Measurements from ENCODE around the gene RYR1. TPM values are rescaled to one million over a fixed set of nuclear protein-coding genes. Genes with fewer than 3 reads are reported as not detected.

The RYR1 gene
- total and polyA plus RNA-seq, 10 of the 15 experiments (the other 5 are each of a cell fraction or from before 2014, with no cell fraction given), result under 0.01 to 0.32 (median 0.07) TPM; not detected in 1

DNA sequence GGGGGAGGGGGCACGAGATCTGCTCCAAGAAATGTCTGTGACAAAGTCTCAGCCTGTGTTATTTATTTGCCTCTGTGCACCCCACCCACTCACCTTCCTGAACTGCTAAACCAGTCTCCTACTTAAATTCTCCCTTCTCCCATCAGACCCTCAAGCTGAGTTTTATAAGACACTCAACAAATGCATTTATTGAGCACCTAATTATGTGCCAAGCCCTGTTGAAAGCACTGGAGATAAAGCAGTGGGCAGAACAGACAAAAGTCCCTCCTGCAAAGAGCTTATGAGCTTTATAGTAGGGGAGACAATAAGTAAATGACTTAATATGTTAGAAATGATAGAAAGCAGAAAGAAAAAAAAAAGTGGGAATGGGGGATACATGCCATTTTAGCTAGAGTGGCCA, 34.0 kb upstream of the RYR1 start:
- Histone ChIP-seq H3K79me2 (ENCODE audit: control insufficient read depth, insufficient read depth, low read length) (no peaks in the 10 kb centered on the region), H3K9me3 (replicated peaks; ENCODE audit: control insufficient read depth, insufficient read depth, low read length) (no peaks in the 10 kb centered on the region), H3K27me3 (replicated peaks in 1 of 2; ENCODE audit: control insufficient read depth in 2 of 2, insufficient read depth in 2 of 2, low read length in 1 of 2) (peaks cover 2 to 4% of the 10 kb centered on the region in 2 experiments; a peak in 3 of 4 replicates), H3K27ac (ENCODE audit: control insufficient read depth, insufficient read depth) (no peak overlapping the region), H3K4me2 (ENCODE audit: control insufficient read depth, insufficient read depth) (no peak overlapping the region), H4K20me1 (ENCODE audit: control insufficient read depth, insufficient read depth) (no peaks in the 10 kb centered on the region), H3K9ac (ENCODE audit: control insufficient read depth, insufficient read depth, low read length) (no peak overlapping the region), H3K4me3 (no peak overlapping the region), H2AFZ (ENCODE audit: control insufficient read depth, low read depth, low read length) (no peak overlapping the region), H3K4me1 (ENCODE audit: control insufficient read depth, insufficient read depth, low read length) (no peaks in the 10 kb centered on the region), H3K36me3 (ENCODE audit: control insufficient read depth in 2 of 2, insufficient read depth in 2 of 2, low read length in 1 of 2) (no peaks in the 10 kb centered on the region)
- no peak for TF ChIP-seq TCF7 (IDR thresholded peaks at IDR 0.05; ENCODE audit: borderline replicate concordance)
- no peak for TF ChIP-seq ZNF384 (IDR thresholded peaks at IDR 0.05; ENCODE audit: borderline replicate concordance, low read depth, low read length)
- no peak for ATAC-seq
- no peak for DNase-seq (ENCODE audit: low read depth, low spot score)
- CTCF ChIA-PET, result interaction anchor here (0.5 to 1.9 kb wide), 4 partner anchors 28 to 489 kb away, joined by 3 to 4 read pairs (median 3); no protein-coding TSS in a partner anchor
- in situ Hi-C loops (cut with MboI) (no loop called here), intact Hi-C loops (cut with micrococcal nuclease; ENCODE audit: unreplicated experiment) (no loop called here)
- no TSS peak for BruUV-seq (replicated peaks)
- RAD21 ChIA-PET (ENCODE audit: unreplicated experiment), result no interaction called here
- POLR2A ChIA-PET, result no interaction called here
- FAIRE-seq, result no peak
- WGBS (ENCODE audit: insufficient coverage, insufficient replicate concordance, low lambda C conversion rate, missing lambda C conversion rate), result 0% methylated on average over 1 of the region's 1 CpG
- SMC1A ChIA-PET (ENCODE audit: uncharacterized antibody, unreplicated experiment), result interaction anchor here (0.5 kb wide), 1 partner anchor 42 kb away, joined by 3 read pairs; no protein-coding TSS in a partner anchor

- H3K4me2 ChIP-seq (ENCODE audit: control insufficient read depth, insufficient read depth), result no peak overlapping the region
- no peaks in the 10 kb centered on the region for H3K36me3 ChIP-seq (ENCODE audit: control insufficient read depth in 2 of 2, insufficient read depth in 2 of 2, low read length in 1 of 2)
- H3K79me2 ChIP-seq (ENCODE audit: control insufficient read depth, insufficient read depth, low read length), result no peaks in the 10 kb centered on the region
- peaks cover 0 to 4% of the 10 kb centered on the region in 2 experiments; a peak in 2 of 4 replicates for H3K27me3 ChIP-seq (replicated peaks in 1 of 2; ENCODE audit: control insufficient read depth in 2 of 2, insufficient read depth in 2 of 2, low read length in 1 of 2)
- SMC1A ChIA-PET (ENCODE audit: uncharacterized antibody, unreplicated experiment), result no interaction called here
- no peak for TF ChIP-seq TCF7 (IDR thresholded peaks at IDR 0.05; ENCODE audit: borderline replicate concordance)
- no peak for TF ChIP-seq NR2F1 (conservative IDR thresholded peaks at IDR 0.05)
- TF ChIP-seq POLR2A (IDR thresholded peaks at IDR 0.05; ENCODE audit: low read depth, low read length), result no peak
- TF ChIP-seq HDAC2 (IDR thresholded peaks at IDR 0.05), result no peak
- TF ChIP-seq TAF1 (IDR thresholded peaks at IDR 0.05; ENCODE audit: borderline replicate concordance, low read depth, low read length), result no peak
- TF ChIP-seq GABPA (IDR thresholded peaks at IDR 0.05; ENCODE audit: low read depth), result no peak
- no peak for TF ChIP-seq SREBF1 (IDR thresholded peaks at IDR 0.05; ENCODE audit: low read length)
- no peak for TF ChIP-seq FOXM1 (IDR thresholded peaks at IDR 0.05; ENCODE audit: low read depth, low read length)
- no peak for TF ChIP-seq MYB (IDR thresholded peaks at IDR 0.05; ENCODE audit: borderline replicate concordance, low read depth, low read length)
- no peak for TF ChIP-seq RCOR1 (conservative IDR thresholded peaks at IDR 0.05; ENCODE audit: low read depth, low read length)
- TF ChIP-seq, protein P1, sequence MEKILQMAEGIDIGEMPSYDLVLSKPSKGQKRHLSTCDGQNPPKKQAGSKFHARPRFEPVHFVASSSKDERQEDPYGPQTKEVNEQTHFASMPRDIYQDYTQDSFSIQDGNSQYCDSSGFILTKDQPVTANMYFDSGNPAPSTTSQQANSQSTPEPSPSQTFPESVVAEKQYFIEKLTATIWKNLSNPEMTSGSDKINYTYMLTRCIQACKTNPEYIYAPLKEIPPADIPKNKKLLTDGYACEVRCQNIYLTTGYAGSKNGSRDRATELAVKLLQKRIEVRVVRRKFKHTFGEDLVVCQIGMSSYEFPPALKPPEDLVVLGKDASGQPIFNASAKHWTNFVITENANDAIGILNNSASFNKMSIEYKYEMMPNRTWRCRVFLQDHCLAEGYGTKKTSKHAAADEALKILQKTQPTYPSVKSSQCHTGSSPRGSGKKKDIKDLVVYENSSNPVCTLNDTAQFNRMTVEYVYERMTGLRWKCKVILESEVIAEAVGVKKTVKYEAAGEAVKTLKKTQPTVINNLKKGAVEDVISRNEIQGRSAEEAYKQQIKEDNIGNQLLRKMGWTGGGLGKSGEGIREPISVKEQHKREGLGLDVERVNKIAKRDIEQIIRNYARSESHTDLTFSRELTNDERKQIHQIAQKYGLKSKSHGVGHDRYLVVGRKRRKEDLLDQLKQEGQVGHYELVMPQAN (conservative IDR thresholded peaks at IDR 0.05), result no peak
- no peak overlapping the region for H3K9ac ChIP-seq (ENCODE audit: control insufficient read depth, insufficient read depth, low read length)
- CTCF ChIA-PET, result interaction anchor here (0.9 to 1.9 kb wide), 3 partner anchors 27 to 488 kb away, joined by 3 read pairs; no protein-coding TSS in a partner anchor
- RAD21 ChIA-PET (ENCODE audit: unreplicated experiment), result no interaction called here
- no peak overlapping the region for H2AFZ ChIP-seq (ENCODE audit: control insufficient read depth, low read depth, low read length)
- DNase-seq (ENCODE audit: low read depth, low spot score) (no peak), ATAC-seq (no peak), FAIRE-seq (no peak)
- H3K4me3 ChIP-seq, result no peak overlapping the region
- H3K4me1 ChIP-seq (ENCODE audit: control insufficient read depth, insufficient read depth, low read length), result no peaks in the 10 kb centered on the region
- H3K27ac ChIP-seq (ENCODE audit: control insufficient read depth, insufficient read depth), result no peak overlapping the region
- no peaks in the 10 kb centered on the region for H3K9me3 ChIP-seq (replicated peaks; ENCODE audit: control insufficient read depth, insufficient read depth, low read length)
- 56% methylated on average over 5 of the region's 5 CpGs for WGBS (ENCODE audit: insufficient coverage, insufficient replicate concordance, low lambda C conversion rate, missing lambda C conversion rate)
- H4K20me1 ChIP-seq (ENCODE audit: control insufficient read depth, insufficient read depth), result no peaks in the 10 kb centered on the region
- BruUV-seq (replicated peaks), result no TSS peak
- in situ Hi-C loops (cut with MboI), result loop anchor here (25.0 kb wide), 1 partner anchor 237 kb away; the partner anchor contains the start of gene ACTN4
- intact Hi-C loops (cut with micrococcal nuclease; ENCODE audit: unreplicated experiment), result loop anchor here (5.0 kb wide), 3 partner anchors 107 to 532 kb away; partner anchors contain the start of genes MRPS12 and SARS2
- POLR2A ChIA-PET, result no interaction called here
Measured at GRCh38 chr19:38400361-38400760, 33.1 kb upstream of the RYR1 start.
